HG03139 (cell line): ENCODE measurements around the gene CRY1.

Experiments used
- ATAC-seq: cut with Tn5 transposase; IDR thresholded peaks from one replicate; pipeline ENCODE4 v1.9.1; 2021; ENCODE audit not compliant: unreplicated experiment

CRY1 gene

DNA sequence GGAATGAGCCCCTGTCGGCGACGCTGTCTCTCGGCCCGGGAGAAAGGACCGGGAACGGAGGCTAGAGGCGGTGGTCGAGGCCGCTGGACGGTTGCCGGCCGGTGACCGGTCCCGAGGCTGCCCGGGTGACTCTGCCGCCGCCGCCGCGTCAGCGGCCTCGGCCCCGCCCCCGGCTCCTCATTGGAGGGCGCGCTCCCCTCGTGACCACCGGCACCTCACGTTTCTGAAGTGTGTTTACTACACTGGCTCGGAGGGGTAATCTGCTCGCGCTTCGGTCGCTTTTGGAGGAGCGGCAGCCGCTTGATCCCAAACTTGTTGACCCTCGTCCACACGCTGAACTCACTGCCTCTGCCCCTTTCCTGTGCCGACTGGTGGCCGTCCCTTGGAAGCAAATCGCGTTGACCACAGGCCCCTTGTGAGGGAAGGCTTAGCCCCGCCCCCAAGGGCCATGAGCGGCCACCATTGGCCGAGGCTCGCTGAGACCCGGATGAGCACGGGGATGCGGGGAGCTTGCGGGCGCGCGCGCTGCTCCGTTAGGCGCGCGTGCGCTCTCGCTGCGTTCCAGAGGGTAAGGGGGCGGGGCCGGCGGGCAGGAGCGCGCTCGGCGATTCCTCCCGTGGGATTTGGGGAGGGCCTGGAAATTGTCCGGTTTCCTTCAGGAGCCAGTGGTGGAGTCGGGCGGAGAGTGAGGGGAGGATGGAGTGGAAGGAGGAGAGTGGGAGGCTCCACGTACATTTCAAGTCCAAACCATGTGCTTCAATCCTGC lies at the start of gene CRY1:
CRY1 (minus strand) TSS at position 133 of the 766 bp plus-strand sequence. CDS start 588 bp downstream, outside the sequence.
- peak; percentile 83 for ATAC-seq

GRCh38 chr12:107139787-107140186 lies 46.4 kb upstream of the CRY1 start:
- no peak for ATAC-seq

DNA sequence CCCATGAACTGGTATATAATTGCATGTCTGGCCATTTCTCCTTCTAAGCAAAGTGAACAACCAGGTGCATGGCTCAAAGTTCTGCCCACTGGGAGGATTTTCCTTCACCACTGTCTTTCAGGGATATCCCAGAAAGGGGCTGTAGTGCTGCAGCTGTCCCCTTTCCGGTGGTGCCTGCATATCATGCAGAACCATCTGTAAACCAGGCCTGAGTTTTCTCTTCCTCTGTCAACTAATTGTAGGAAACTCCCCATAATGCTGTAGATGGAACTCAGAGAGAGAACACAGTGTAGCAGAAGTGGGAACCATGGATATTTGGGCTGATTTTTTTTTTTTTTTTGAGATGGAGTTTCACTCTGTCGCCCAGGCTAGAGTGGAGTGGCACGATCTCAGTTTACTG lies 45.6 kb upstream of the CRY1 start:
- no peak for ATAC-seq

DNA sequence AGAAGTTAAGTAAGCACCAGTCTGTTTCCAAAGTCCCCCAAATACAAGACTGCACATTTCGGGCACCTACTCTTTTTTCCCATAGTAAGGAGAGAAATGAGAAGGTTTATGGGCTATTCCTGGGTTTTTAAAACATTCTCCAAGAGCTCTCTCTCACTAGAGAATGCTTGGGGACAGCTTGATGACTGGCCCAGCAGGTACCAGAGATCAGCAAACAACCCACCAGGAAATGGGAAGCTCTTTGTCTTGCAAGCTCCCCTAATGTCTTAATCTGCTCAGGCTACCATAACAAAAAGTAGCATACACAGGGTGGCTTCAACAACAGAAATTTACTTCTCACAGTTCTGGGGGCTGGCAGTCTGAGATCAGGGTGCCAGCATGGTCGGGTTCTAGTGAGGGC lies 41.8 kb upstream of the CRY1 start:
- ATAC-seq: no peak

DNA sequence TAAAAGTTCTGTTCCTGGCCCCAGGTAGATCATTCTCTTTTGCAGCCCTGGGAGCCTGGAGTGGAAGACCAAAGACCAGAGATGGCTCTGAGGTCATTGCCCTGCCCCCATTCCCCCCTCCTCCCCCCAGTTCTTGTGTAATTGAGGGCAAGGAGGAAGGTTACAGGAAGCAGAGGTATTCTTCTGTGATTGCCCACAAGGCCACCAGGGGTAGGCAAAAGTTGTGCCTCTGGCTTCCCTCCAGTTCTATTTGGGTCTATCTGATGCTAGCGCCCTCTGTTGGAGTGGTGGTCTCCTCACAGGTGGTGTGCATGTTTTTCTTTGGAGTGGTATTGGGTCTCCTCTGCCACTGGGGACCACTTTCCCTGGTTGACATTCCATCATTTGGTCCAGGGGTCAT lies 41.2 kb upstream of the CRY1 start:
- no peak for ATAC-seq

DNA sequence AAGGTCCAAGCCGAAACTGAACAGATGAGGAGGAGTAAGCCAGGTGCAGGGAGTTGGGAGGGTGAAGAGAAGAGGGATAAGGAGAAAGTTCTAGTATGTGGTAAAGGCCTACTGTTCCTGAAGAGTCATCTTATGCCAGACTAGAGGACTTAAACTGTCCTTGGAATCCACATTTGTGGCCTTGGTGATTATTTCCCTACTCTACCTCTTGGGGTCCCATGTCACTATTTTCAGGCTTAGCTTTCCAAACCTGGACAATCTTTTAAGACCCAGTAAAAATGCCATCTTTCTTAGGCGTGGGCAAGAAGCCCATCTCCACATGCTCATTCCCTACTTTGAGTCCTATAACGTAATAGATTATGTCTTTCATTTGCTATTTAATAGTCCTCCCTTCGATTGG lies 40.1 kb upstream of the CRY1 start:
- ATAC-seq: no peak

GRCh38 chr12:107131832-107132616 lies 38.7 kb upstream of the CRY1 start:
- ATAC-seq: no peak

GRCh38 chr12:107130830-107131611 lies 37.7 kb upstream of the CRY1 start:
- no peak for ATAC-seq

DNA sequence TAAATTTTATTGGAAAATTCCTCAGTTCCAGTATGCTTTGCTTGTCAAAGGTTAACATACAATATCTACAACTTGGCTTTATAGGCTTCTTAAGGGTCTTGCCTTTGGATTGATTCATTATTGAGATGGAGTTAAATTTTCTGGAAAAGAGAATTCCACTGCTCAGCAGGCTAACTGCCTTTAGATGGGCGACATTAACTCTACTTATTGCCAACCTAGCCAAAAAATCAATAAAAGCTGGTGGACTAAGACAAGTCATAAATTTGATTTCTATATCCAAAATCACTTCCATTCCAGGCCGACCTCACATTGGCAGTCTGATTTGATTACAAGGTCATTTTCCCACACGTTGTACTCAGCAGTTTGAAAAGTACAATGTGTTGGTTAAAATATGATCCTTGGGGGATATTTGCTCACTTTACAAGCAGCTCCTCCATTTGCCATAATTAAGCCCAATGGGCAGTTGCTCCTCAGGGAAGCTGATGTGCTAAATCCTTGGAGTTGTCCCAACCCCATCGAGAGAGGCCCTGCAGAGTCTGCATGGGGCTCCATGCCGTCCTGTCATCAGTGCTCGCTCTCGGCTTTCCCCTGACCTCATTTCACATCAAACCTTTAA lies 36.1 kb upstream of the CRY1 start:
- ATAC-seq: no peak

DNA sequence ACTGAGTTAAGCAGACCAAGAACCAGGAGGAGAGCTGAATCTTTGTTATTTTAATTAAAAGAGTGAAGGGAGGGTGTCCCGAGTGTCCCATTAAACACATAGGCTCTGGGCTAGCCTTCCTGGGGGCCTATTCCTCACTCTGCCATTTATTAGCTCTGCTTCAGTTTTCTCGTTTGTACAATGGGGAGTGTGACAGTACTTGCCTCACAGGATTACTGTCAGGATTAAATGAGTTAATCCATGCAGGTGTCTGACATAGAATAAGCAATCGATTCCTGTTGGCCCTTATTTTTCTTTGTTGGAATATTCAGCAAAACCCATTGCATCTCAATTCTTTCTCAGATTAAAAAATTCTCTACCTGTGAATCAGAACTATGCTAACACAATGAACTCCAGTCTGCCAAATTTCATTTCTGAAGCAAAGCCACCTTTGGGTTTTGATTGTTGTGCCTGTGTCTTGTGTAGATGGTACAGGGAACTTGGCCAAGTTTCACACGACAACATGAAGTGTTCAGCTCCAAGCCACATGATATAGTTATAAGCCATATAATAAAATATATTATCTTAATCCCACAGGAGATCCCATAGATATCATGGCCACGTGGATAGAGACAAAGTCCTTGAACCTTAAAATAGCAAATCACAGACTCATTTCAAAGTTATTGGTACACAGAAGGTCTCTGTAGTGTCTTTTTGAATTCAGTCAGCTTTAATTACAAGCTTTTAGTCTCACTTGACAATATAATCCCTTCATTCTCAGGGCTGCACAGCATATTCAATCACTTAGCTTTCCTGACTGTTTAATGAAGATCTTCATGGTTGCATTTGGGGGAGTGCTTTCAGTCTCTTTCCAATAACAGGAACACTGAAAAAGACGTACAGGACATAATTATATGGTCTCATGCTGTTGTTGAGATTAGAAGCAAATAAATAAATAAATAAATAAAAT lies 34.4 kb upstream of the CRY1 start:
- no peak for ATAC-seq

DNA sequence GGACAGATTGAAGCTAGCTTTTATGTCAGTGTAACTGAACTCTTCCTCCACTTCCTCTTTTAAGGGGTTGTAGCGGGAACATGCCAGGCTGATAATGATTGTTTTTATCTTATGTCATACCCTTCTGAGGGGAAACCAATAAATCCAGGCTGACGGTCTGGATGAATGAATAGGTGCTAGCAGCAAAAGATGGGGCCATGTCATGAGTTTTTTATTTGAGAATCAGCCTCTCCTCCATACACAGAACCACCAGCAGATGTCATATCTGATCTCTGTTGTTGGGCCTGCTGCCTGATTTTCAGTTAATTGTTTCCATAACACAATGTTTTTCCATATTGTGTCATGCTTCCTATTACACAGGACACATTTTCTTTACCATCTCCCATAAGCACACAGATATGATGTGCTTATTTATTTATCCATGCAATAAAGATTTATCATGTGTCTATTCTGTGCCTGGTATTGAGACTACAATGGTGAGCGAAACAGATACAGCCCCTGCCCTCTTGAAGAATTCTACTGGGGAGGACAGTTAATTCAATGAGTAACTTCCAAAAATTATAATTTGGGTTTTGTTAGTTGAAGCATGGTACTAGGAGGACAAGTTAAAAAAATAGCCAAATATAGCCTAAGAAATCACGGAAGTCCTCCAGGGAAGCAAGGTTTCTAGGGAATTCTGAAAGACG lies 33.6 kb upstream of the CRY1 start:
- no peak for ATAC-seq

DNA sequence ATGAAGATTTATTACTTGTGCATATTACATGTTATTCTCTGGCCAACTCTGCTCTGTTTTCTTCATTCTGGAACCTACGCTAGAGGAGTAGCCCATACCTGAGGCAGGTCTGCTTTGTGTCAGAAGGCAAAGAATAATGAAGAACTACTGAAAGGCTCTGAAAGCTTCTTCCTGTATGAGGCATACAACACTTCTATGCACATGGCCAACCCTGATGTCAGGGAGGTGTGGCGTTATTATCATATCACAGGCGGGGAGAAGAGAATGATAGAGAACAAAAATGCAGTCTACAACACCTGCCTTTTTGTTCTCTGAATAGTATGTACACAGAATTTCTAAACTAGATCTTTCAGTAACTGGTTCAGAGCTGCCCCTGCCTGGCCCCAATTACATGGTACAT lies 32.5 kb upstream of the CRY1 start:
- no peak for ATAC-seq

DNA sequence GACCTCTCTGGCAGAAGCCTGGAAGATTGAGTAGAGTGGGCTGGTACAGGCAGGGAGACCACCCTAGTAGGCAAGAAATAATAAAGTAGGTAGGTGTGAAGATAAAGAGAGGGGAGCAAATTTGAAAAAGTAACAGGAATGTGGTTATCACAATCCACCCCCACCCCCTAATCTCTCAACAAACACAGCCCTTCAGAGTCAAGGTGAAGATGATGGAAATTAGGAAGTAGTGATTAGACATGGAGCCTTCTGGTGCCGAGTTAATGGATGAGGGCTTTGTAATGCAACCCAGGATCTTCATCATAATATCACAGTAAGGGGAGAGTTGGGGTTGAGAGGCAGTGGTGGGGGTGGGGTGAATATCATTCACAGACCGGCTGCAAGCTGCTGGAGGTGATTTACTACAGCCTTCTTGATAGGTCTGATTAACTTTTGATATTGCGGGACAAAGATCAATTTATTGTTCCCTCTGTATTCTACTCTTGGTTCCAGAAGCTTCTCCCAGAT lies 29.2 kb upstream of the CRY1 start:
- ATAC-seq: no peak

- no peak for ATAC-seq
Measured at GRCh38 chr12:107119091-107119490, 25.7 kb upstream of the CRY1 start.

GRCh38 chr12:107118624-107119023 lies 25.3 kb upstream of the CRY1 start:
- ATAC-seq: no peak

GRCh38 chr12:107115119-107115518 lies 21.8 kb upstream of the CRY1 start:
- no peak for ATAC-seq

- ATAC-seq: no peak
Measured at GRCh38 chr12:107111314-107111713, 18.0 kb upstream of the CRY1 start.

DNA sequence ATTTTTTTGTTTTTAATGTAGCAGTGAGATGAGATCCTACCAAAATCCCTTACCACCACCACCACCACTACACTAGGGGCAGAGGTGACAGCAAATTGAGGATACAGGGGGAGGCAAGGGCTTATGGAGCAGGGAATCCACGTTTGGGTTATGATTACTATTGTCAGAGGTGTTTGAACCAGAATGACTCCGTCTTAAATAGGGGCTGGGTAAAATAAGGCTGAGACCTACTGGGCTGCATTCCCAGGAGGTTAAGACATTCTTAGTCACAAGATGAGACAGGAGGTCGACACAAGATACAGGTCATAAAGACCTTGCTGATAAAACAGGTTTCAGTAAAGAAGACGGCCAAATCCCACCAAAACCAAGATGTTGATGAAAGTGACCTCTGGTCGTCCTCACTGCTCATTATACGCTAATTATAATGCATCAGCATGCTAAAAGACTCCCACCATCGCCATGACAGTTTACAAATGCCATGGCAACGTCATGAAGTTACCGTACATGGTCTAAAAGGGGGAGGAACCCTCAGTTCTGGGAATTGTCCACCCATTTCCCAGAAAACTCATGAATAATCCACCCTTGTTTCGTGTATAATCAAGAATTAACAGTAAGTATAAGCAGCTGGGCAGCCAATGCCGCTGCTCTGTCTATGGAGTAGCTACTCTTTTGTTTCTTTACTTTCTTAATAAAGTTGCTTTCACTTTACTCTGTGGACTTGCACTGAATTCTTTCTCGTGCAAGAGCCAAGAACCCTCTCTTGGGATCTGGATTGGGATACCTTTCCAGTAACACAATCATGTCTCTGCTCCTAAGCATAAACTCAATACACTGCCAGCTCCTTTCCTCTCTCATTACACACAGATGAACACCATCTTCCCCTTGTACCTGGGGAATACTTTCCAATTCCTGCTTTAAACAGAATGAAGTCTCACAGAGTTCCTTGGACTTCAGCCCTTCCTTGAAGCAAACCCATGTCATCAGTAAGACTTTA lies 16.7 kb upstream of the CRY1 start:
- ATAC-seq: no peak
